GM12878 (cell line): Measurements from ENCODE around the gene GPRIN1. TPM values are rescaled to one million over a fixed set of nuclear protein-coding genes. Genes with fewer than 3 reads are reported as not detected.
A peak's percentile ranks its signal among the peaks of the same experiment; 100 is the strongest.

ENCODE experiments used
- BRCA1 ChIP-seq: IDR thresholded peaks from 2 replicates; pipeline ENCODE4 v1.6.1; 2011; ENCODE audit warnings: low read depth, low read length, improper control_type of control experiment
- CUX1 ChIP-seq: IDR thresholded peaks from 2 replicates; pipeline ENCODE4 v1.6.1; 2012; ENCODE audit warnings: improper control_type of control experiment, low read depth, low read length; ENCODE audit not compliant: insufficient replicate concordance
- DPF2 ChIP-seq: fragments of 450-650 bp; IDR thresholded peaks from 2 replicates; pipeline ENCODE4 v1.6.1; 2017; ENCODE audit warnings: mild to moderate bottlenecking
- EGR1 ChIP-seq, 2 experiments: IDR thresholded peaks; 1 replicate in 1 of 2; 2 replicates in 1 of 2; pipeline ENCODE4 v1.6.1; 2011 to 2012; ENCODE audit warnings: low read depth in 2 of 2, low read length in 2 of 2, borderline replicate concordance in 1 of 2, mild to moderate bottlenecking in 1 of 2, moderate library complexity in 1 of 2
- HDAC2 ChIP-seq: fragments of 200-600 bp; sonication (generic); IDR thresholded peaks from 2 replicates; pipeline ENCODE4 v1.6.1; 2017
- IKZF1 ChIP-seq: fragments of 450-650 bp; conservative IDR thresholded peaks from 2 replicates; pipeline ENCODE4 v1.6.1; 2017; ENCODE audit warnings: antibody characterized with exemption, mild to moderate bottlenecking
- NRF1 ChIP-seq: conservative IDR thresholded peaks from 2 replicates; pipeline ENCODE4 v1.6.1; 2011; ENCODE audit warnings: mild to moderate bottlenecking, low read depth, low read length, improper control_type of control experiment
- POLR2A ChIP-seq: IDR thresholded peaks from 2 replicates; pipeline ENCODE4 v1.6.1; 2011; ENCODE audit warnings: low read depth, mild to moderate bottlenecking, low read length
- RAD21 ChIP-seq: IDR thresholded peaks from 2 replicates; pipeline ENCODE4 v1.6.1; 2011; ENCODE audit warnings: mild to moderate bottlenecking, low read depth, low read length, moderate library complexity; ENCODE audit not compliant: insufficient read depth
- REST ChIP-seq: IDR thresholded peaks from 2 replicates; pipeline ENCODE4 v1.6.1; 2012; ENCODE audit warnings: mild to moderate bottlenecking, low read depth, low read length
- RUNX3 ChIP-seq: IDR thresholded peaks from 2 replicates; pipeline ENCODE4 v1.6.1; 2012; ENCODE audit warnings: low read length, inconsistent platforms
- SPI1 ChIP-seq: IDR thresholded peaks from 2 replicates; pipeline ENCODE4 v1.6.1; 2011; ENCODE audit warnings: low read depth, mild to moderate bottlenecking, low read length, moderate library complexity, borderline replicate concordance; ENCODE audit not compliant: insufficient read depth
- polyA plus RNA-seq, 11 experiments: library from polyadenylated mRNA; depleted of rRNA in 4 of 11; unstranded in 6 of 11; stranded (reverse) in 5 of 11; fragments of >200 nt; fragmentation: Nextera tagmentation in 4 of 11; fragmentation: Illumina TruSeq in 1 of 11; extraction: Ambion mirVana in 4 of 11; extraction: Trizol in 1 of 11; gene quantifications; 1 replicate in 1 of 11; 2 replicates in 10 of 11; pipeline versions ENCODE4 v1.2.1 to v1.2.3, GENCODE V29; 2011 to 2016; ENCODE audit warnings: inconsistent platforms in 2 of 11, missing spikeins in 2 of 11, low read depth in 1 of 11
- total RNA-seq, 4 experiments: library from RNA; depleted of rRNA in 3 of 4; stranded (reverse); fragments of >200 nt in 3 of 4; fragmentation: Illumina TruSeq in 1 of 4; extraction: Trizol in 1 of 4; gene quantifications; 2 replicates each; pipeline versions ENCODE4 v1.2.1 to v1.2.3, GENCODE V29; 2013 to 2021

The GPRIN1 gene
- total and polyA plus RNA-seq, 10 of the 15 experiments (the other 5 are each of a cell fraction or from before 2014, with no cell fraction given), result 0.52 to 16.3 (median 4.5) TPM

- TF ChIP-seq CUX1, result no peak
- TF ChIP-seq BRCA1, result no peak
- peak; percentile 27; the same call in 1 of the 2 replicates for TF ChIP-seq NRF1
- peak; percentile 74; the same call in 1 of the 2 replicates for TF ChIP-seq DPF2
- TF ChIP-seq RUNX3, result peak; percentile 68
- 0 out of 2 replicates have a peak, but pooled peaks have one; percentile 31 for TF ChIP-seq POLR2A
- peak in 1 of 2 experiments; percentile 79; a peak in 2 of 3 replicates for TF ChIP-seq EGR1 (IDR thresholded peaks at IDR 0.05; ENCODE audit: borderline replicate concordance in 1 of 2, low read depth in 2 of 2, low read length in 2 of 2)
- peak; percentile 75 for TF ChIP-seq IKZF1
- TF ChIP-seq HDAC2, result no peak
- peak; percentile 78 for TF ChIP-seq REST
- peak; percentile 18; the same call in 1 of the 2 replicates for TF ChIP-seq RAD21
- TF ChIP-seq SPI1, result no peak
Measured at GRCh38 chr5:176609724-176610434, at the start of gene GPRIN1 (continued).
